B cell (primary cell): Measurements from ENCODE around the gene CALML5. TPM values are rescaled to one million over a fixed set of nuclear protein-coding genes. Genes with fewer than 3 reads are reported as not detected.

Experiments used
- ATAC-seq: fragments of 200-7000 bp; cut with Tn5 transposase; one replicate; pipeline ENCODE4 v1.10.0; 2021; ENCODE audit warnings: low read depth, mild to moderate bottlenecking, moderate number of reproducible peaks, moderate library complexity
- CTCF ChIA-PET: fragments of 350-600 bp; sonication (Branson Sonifier 250); formaldehyde crosslinking; loops from one replicate; lab custom pipeline; 2021; ENCODE audit warnings: antibody characterized with exemption, inconsistent platforms; lab: Charles Lee
- POLR2A ChIA-PET: fragments of 350-600 bp; sonication (Branson Sonifier 250); formaldehyde crosslinking; loops from one replicate; lab custom pipeline; 2021; ENCODE audit warnings: antibody characterized with exemption; lab: Charles Lee
- DNase-seq: peaks from one replicate; pipeline ENCODE4 v3.0.0; 2013
- H2AFZ ChIP-seq: 2 replicates; pipeline ENCODE4 v1.6.1; 2012; ENCODE audit warnings: mild to moderate bottlenecking, low read depth, low read length; ENCODE audit not compliant: insufficient read depth, poor library complexity, severe bottlenecking
- H3K27ac ChIP-seq, 2 donors: 1 replicate in 1 of 2; 2 replicates in 1 of 2; pipeline ENCODE4 v1.5.1; 2012 to 2013; ENCODE audit warnings: low read length in 2 of 2, mild to moderate bottlenecking in 2 of 2, moderate library complexity in 1 of 2
- H3K27me3 ChIP-seq, 4 experiments: fragments of 200-600 bp in 1 of 4; sonication (generic) in 1 of 4; replicated peaks in 1 of 4; 1 replicate in 2 of 4; 2 replicates in 2 of 4; pipeline versions ENCODE4 v1.6.1 to v1.7.0; 2013 to 2016; ENCODE audit warnings: low read length in 3 of 4, mild to moderate bottlenecking in 2 of 4, mixed read lengths in 1 of 4, moderate library complexity in 1 of 4; ENCODE audit not compliant: insufficient read depth in 4 of 4, control insufficient read depth in 3 of 4; ENCODE audit errors: control extremely low read depth in 1 of 4
- H3K36me3 ChIP-seq, 2 experiments: replicated peaks in 1 of 2; 1 replicate in 1 of 2; 2 replicates in 1 of 2; pipeline versions ENCODE4 v1.6.1 to v1.7.1; 2013; ENCODE audit warnings: low read length in 1 of 2; ENCODE audit not compliant: insufficient read depth in 2 of 2, control insufficient read depth in 1 of 2; ENCODE audit errors: control extremely low read depth in 1 of 2, extremely low read depth in 1 of 2
- H3K4me1 ChIP-seq, 2 donors: fragments of 200-600 bp in 1 of 2; sonication (generic) in 1 of 2; 1 replicate in 1 of 2; 2 replicates in 1 of 2; pipeline versions ENCODE4 v1.5.1 to v1.6.1; 2013 to 2017; ENCODE audit warnings: low read length in 2 of 2; ENCODE audit not compliant: control insufficient read depth in 2 of 2, insufficient read depth in 2 of 2
- H3K4me2 ChIP-seq: replicated peaks from 2 replicates; pipeline ENCODE3; 2012; ENCODE audit warnings: mild to moderate bottlenecking, low read depth, low read length; ENCODE audit not compliant: poor library complexity, severe bottlenecking
- H3K4me3 ChIP-seq, 5 experiments: fragments of 200-600 bp in 1 of 5; sonication (generic) in 1 of 5; 1 replicate in 3 of 5; 2 replicates in 2 of 5; pipeline versions ENCODE4 v1.5.1 to v1.7.0; 2011 to 2016; ENCODE audit warnings: low read length in 4 of 5, mild to moderate bottlenecking in 4 of 5, low read depth in 2 of 5, control low read depth in 1 of 5, moderate library complexity in 1 of 5; ENCODE audit not compliant: insufficient read depth in 1 of 5; ENCODE audit errors: control extremely low read depth in 1 of 5, extremely low read depth in 1 of 5
- H3K79me2 ChIP-seq: fragments of 200-600 bp; sonication (generic); one replicate; pipeline ENCODE4 v1.6.0; 2016; ENCODE audit warnings: low read length; ENCODE audit not compliant: control insufficient read depth, insufficient read depth
- H3K9ac ChIP-seq: fragments of 200-600 bp; sonication (generic); 2 replicates; pipeline ENCODE4 v1.6.1; 2017; ENCODE audit warnings: mild to moderate bottlenecking, low read length, moderate library complexity
- H3K9me3 ChIP-seq, 3 donors: one replicate each; pipeline versions ENCODE4 v1.6.1 to v1.7.1; 2013; ENCODE audit warnings: low read length in 2 of 3; ENCODE audit not compliant: control insufficient read depth in 2 of 3, insufficient read depth in 1 of 3; ENCODE audit errors: control extremely low read depth in 1 of 3
- H4K20me1 ChIP-seq: 2 replicates; pipeline ENCODE4 v1.6.0; 2012; ENCODE audit warnings: mild to moderate bottlenecking, low read length; ENCODE audit not compliant: insufficient read depth, control insufficient read depth, poor library complexity, severe bottlenecking
- H3K27ac Mint-ChIP-seq: one replicate; pipeline ENCODE4 v1.8.0; 2021; ENCODE audit warnings: mixed read lengths
- H3K27me3 Mint-ChIP-seq: one replicate; pipeline ENCODE4 v1.8.0; 2021; ENCODE audit warnings: mixed read lengths
- H3K4me1 Mint-ChIP-seq: one replicate; pipeline ENCODE4 v1.8.0; 2021; ENCODE audit warnings: mixed read lengths
- H3K4me3 Mint-ChIP-seq: one replicate; pipeline ENCODE4 v1.8.0; 2021; ENCODE audit warnings: mixed read lengths
- H3K9me3 Mint-ChIP-seq: one replicate; pipeline ENCODE4 v1.8.0; 2022; ENCODE audit warnings: mixed read lengths; ENCODE audit not compliant: insufficient read depth
- CTCF ChIP-seq: fragments of 200-600 bp; IDR thresholded peaks from one replicate; pipeline ENCODE4 v1.8.0; 2022; ENCODE audit warnings: antibody characterized with exemption, mild to moderate bottlenecking
- EZH2 ChIP-seq: IDR thresholded peaks from 2 replicates; pipeline ENCODE4 v1.6.1; 2012; ENCODE audit warnings: borderline replicate concordance, low read depth, mild to moderate bottlenecking, moderate library complexity, low read length; ENCODE audit not compliant: insufficient read depth, poor library complexity, severe bottlenecking
- WGBS: methylation state at CpG from one replicate; pipeline ENCODE4 v1.1.5; 2013; ENCODE audit warnings: missing lambda C conversion rate; ENCODE audit not compliant: insufficient coverage; 5-methylcytosine and 5-hydroxymethylcytosine counted together
- intact Hi-C: fragments of 100-400 bp; cut with micrococcal nuclease; formaldehyde crosslinking; loops from one replicate; pipeline ENCODE4 v1.10.0; 2022
- polyA plus RNA-seq: library from polyadenylated mRNA; depleted of rRNA; stranded (reverse); fragments of >200 nt; gene quantifications from 2 replicates; pipeline ENCODE4 v1.2.3, GENCODE V29; 2012
- total RNA-seq, 2 donors: library from RNA; stranded (reverse); fragments of 120-200 nt in 1 of 2; gene quantifications; 1 replicate in 1 of 2; 2 replicates in 1 of 2; pipeline versions ENCODE4 v1.2.3 to v1.2.4, GENCODE V29; 2013 to 2022

CALML5 gene
- total and polyA plus RNA-seq, 2 donors (not counting 1 experiment from before 2014, with no cell fraction given), result not detected

GRCh38 chr10:5490698-5491464, 8.5 kb downstream of the CALML5 start:
- CTCF ChIA-PET, result interaction anchor here (1.0 kb wide), 1 partner anchor 132 kb away, joined by 3 read pairs; no protein-coding TSS in a partner anchor
- H3K27me3 Mint-ChIP-seq, result peaks cover 6% of the 10 kb centered on the region
- DNase-seq (no peak), ATAC-seq (peak; percentile 31)
- WGBS, result 69% methylated on average over 10 of the region's 10 CpGs
- H3K27me3 ChIP-seq, result peaks cover 0 to 5% (median 0%) of the 10 kb centered on the region in 4 experiments
- H3K79me2 ChIP-seq, result no peaks in the 10 kb centered on the region
- H3K9ac ChIP-seq, result no peak overlapping the region
- peaks cover 0 to 13% (median 2%) of the 10 kb centered on the region in 3 donors for H3K9me3 ChIP-seq
- H2AFZ ChIP-seq, result no peak overlapping the region
- no peak overlapping the region for H3K4me3 ChIP-seq
- H3K9me3 Mint-ChIP-seq, result peaks cover 3% of the 10 kb centered on the region
- TF ChIP-seq CTCF (no peak), EZH2 (no peak)
- H4K20me1 ChIP-seq, result no peaks in the 10 kb centered on the region
- H3K36me3 ChIP-seq, result no peaks in the 10 kb centered on the region
- no peak overlapping the region for H3K27ac ChIP-seq
- H3K4me1 ChIP-seq, result peaks cover 0 to 9% of the 10 kb centered on the region in 2 donors
- no peak overlapping the region for H3K27ac Mint-ChIP-seq
- peaks cover 9% of the 10 kb centered on the region for H3K4me1 Mint-ChIP-seq
- POLR2A ChIA-PET, result no interaction called here
- intact Hi-C loops, result no loop called here
- no peak overlapping the region for H3K4me2 ChIP-seq
- no peak overlapping the region for H3K4me3 Mint-ChIP-seq

DNA sequence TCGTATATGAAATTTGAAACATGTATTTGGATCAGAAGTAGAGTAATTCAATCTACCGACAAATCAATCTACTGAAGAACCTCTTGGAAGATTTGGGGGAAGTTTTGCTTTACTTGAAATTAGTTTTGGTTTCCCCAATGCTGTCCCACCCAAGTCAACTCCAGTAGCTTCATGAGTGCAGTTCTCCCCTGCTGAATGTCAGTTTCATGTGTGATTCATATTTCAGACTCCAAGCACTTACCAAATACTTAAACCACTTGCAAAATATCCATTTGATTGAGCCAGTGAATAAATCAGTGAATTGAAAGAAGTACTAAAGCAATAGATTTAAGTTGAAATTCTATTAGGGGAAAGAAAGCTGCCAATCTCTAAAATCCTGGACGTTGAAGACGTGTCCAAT, 9.3 kb downstream of the CALML5 start:
- TF ChIP-seq EZH2 (no peak), CTCF (no peak)
- no peak overlapping the region for H3K27ac Mint-ChIP-seq
- H3K4me3 Mint-ChIP-seq, result no peak overlapping the region
- Histone ChIP-seq H4K20me1 (no peaks in the 10 kb centered on the region), H3K9ac (no peak overlapping the region), H3K4me1 (peaks cover 0 to 9% of the 10 kb centered on the region in 2 donors), H3K9me3 (peaks cover 0 to 13% (median 2%) of the 10 kb centered on the region in 3 donors), H2AFZ (no peak overlapping the region), H3K27me3 (peaks cover 0 to 5% (median 0%) of the 10 kb centered on the region in 4 experiments), H3K79me2 (no peaks in the 10 kb centered on the region), H3K4me3 (no peak overlapping the region), H3K4me2 (no peak overlapping the region), H3K36me3 (no peaks in the 10 kb centered on the region), H3K27ac (no peak overlapping the region)
- H3K4me1 Mint-ChIP-seq, result peaks cover 9% of the 10 kb centered on the region
- ChIA-PET CTCF (interaction anchor here (1.0 kb wide), 1 partner anchor 133 kb away, joined by 3 read pairs; no protein-coding TSS in a partner anchor), POLR2A (no interaction called here)
- intact Hi-C loops, result no loop called here
- peaks cover 3% of the 10 kb centered on the region for H3K9me3 Mint-ChIP-seq
- no peak for ATAC-seq
- peaks cover 6% of the 10 kb centered on the region for H3K27me3 Mint-ChIP-seq
- DNase-seq, result no peak
- no CpG with 5 or more reads among the region's 4 CpGs for WGBS
